ENCODE data around the gene ELMO1.

GRCh38 chr7:37037286-37037685 is 411.4 kb downstream of the ELMO1 start:
- no peak for TF ChIP-seq CTCF (optimal IDR thresholded peaks at IDR 0.05 in 1 of 3, IDR thresholded peaks at IDR 0.05 in 1 of 3, conservative IDR thresholded peaks at IDR 0.05 in 1 of 3; ENCODE audit: extremely low read depth in 1 of 3, insufficient read depth in 2 of 3, low read length in 3 of 3)
- no peak for TF ChIP-seq EZH2 (IDR thresholded peaks at IDR 0.05; ENCODE audit: low read length)

Measured in keratinocyte (primary cell).